ENCODE measurements around the gene ZFR2.
A peak's percentile ranks its signal among the peaks of the same experiment; 100 is the strongest.
"Not testable (repeated sequence)": the region's sequence is repeated elsewhere in the genome, so short reads cannot be mapped to it uniquely, and the experiment has no call there.

Gene ZFR2

DNA sequence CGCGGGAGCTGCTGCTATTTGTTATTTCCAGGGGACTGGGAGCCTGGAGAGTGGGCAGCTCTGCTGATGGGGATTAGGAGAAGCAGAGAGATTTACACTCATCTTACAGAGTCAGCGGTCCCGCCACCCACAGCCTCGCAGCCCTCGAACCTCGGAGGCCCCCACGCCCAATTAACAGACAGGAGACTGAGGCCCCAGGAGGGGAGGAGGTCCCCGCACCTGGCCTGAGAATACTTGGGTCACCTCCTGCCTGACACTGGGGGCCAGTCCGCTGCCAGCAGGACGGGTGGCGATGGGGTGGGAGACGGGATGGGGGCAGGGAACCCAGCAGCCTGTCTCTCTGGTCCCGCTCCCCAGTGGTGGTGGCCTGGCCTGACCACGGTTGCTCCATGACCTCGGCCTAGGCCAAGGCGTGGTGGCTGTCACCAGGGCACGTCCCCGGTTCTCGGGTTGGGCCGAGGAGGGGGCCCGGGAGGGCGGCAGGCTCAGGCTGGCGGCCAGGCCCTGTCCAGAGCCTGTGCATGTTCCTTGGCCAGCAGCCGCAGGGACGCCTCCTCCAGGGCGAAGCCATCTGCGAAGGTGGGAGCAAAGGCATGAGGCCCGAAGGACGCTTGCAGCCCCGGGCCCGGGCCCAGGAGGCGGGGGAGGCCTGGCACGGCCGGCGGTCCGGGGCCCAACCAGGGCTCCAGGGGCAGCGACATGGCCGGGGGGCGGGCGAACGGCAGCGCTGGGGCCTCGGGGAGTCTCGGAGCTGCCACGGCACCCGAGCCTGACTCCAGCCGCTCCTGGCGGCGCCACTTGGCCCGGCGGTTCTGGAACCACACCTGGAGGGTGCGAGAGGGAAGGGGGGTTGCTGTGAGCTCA is 98.5 kb downstream of the ZFR2 start:
- DNase-seq = no peak

- DNase-seq = no peak
Measured at GRCh38 chr19:3769494-3769893, 99.3 kb downstream of the ZFR2 start.

- no peak for DNase-seq
Measured at GRCh38 chr19:3768748-3769099, 100.1 kb downstream of the ZFR2 start.

GRCh38 chr19:3768015-3768747 is 100.7 kb downstream of the ZFR2 start:
- DNase-seq = no peak

GRCh38 chr19:3767050-3767449 is 101.8 kb downstream of the ZFR2 start:
- DNase-seq = no peak

GRCh38 chr19:3766520-3766919 is 102.3 kb downstream of the ZFR2 start:
- no peak for DNase-seq

DNA sequence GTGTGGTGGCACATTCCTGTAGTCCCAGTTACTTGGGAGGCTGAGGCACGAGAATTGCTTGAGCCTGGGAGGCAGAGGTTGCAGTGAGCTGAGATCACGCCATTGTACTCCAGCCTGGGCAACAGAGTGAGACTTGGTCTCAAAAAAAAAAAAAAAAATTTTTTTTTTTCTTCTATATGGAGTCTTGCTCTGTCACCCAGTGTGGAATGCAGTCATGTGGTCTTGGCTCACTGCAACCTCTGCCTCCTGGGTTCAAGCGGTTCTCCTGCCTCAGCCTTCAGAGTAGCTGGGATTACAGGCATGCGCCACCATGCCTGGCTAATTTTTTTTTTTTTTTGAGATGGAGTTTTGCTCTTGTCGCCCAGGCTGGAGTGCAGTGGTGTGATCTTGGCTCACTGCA is 103.1 kb downstream of the ZFR2 start:
- DNase-seq = peak; percentile 11

GRCh38 chr19:3765121-3765520 is 103.7 kb downstream of the ZFR2 start:
- no peak for DNase-seq

DNA sequence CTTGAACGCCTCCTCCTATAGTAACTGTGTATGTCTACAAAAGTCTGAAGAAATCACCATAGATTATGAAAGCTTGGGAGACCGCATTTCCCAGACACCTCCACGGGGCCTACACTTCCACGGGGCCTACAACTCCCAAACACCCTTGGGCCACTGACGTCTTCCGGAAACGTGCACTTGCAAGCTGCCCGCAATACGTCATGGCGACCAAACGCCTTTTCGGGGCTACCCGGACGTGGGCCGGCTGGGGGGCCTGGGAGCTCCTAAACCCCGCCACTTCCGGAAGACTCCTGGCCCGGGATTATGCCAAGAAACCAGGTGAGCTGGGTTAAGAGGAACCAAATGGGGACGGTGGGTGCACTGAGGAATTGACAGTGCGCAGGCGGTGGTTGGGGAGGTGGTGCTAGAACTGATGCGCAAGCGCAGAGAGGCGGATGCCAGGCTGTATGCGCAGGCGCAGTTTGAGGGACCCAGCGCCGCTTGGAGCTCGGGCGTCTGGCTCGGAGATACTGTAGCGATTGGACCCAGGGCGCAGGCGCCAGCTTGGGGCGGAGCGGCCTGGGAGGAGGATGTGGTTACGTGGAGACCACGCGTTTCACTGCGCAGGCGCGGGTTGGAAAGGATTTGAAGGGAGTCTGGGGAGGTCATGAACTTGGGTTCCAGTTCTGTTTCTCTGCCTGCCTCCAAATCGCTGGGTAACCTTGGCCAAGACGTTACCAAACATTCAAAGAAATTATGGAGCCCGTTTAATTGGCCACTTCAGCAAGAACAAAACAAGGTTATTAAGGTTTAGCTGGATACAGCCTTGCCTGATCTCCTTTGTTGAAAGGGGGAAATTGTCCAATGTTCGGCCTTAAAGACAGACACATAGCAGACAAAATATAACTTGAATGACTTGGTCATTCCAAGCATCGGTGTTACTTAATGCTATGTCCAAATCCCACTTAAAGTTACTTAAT is 106.1 kb downstream of the ZFR2 start, which contains the start of gene MRPL54:
Gene MRPL54 (plus strand): TSS at position 182 of the 959 bp plus-strand sequence. CDS start 19 bp downstream, at position 201.
- DNase-seq = peak; percentile 98

GRCh38 chr19:3762130-3762473 is 106.7 kb downstream of the ZFR2 start:
- DNase-seq = no peak

- peak; percentile 87 for DNase-seq
Measured at GRCh38 chr19:3761382-3762129, 107.3 kb downstream of the ZFR2 start, which contains the start of gene APBA3. TSS of gene APBA3 (minus strand) at chr19:3761692. CDS start at chr19:3760264, 1,428 bp downstream.

DNA sequence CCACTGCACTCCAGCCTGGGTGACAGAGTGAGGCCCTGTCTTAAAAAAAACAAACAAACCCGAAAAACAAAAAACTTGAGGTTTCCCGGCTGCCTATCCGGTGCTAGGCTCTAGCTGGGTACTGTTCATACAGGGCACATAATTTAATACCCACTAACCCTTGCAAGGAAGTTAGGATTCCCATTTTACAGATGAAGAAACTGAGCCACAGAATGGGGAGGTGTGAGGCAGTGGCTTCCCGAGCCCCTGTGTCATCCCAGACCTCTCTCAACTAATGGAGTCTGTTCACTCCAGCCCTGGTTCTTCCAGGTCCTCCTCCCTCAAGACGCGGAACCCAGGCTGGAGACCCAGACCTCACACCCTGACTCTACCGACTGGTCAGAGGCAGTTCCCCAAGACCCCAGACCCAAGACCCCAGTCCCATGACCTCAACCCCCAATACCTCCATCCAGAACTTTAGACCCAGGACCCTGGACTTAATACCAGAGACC is 107.9 kb downstream of the ZFR2 start:
- DNase-seq = no peak

DNA sequence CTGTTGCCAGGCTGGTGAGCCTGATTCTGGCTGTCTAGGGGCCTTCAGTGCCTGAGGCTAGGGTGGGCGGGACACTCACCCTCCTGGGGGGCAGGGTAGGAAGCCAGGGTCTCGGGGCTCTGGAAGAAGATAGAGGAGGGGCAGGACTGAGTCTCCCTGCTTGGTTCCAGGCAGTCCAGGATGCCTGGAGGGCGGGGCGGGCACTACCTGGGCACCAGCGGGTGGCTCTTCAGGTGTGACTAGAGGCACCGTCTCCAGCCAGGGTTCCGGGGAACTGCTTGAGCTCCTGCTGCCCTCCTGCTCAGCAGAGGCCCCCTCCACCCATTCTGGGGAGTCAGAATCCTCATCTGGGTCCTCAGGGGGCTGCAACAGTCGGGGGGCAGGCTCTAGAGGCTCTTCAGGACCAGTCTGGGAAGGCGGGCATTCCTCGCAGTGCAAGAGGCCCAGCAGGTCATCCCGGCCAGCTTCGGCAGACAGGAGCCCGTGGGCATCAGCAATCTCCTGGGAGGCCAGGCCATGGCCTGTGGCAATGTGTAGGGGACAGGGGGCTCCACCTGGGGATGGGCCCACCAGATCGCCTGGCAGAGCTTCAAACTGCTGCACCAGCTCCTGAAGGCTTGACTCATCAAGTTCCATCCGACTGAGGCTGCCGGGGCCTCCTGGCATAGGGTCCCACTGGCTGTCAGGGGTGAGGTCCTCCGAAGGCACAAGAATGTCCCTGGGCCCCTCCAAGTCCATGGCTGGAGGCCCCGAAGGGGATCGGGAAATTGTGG is 109.2 kb downstream of the ZFR2 start:
- DNase-seq = no peak

GRCh38 chr19:3758297-3758696 is 110.5 kb downstream of the ZFR2 start:
- DNase-seq = not testable (repeated sequence)

DNA sequence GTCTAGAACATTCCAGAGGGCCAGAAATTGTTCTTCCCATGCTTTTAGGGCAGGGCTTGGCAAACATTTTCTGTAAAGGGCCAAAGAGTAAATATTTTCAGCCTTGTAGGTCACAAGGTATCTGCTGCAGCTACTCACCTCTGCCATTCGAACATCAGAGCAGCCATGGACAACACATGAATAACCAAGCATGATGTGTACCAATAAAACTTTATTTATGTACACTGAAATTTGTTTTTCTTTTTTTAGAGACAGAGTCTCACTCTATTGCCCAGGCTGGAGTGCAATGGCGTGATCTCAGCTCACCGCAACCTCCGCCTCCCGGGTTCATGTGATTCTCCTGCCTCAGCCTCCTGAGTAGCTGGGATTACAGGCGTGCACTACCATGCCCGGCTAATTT is 111.1 kb downstream of the ZFR2 start:
- DNase-seq = not testable (repeated sequence)
